HepG2 (cell line): ENCODE measurements around the gene ATP7A. TPM values are rescaled to one million over a fixed set of nuclear protein-coding genes. Genes with fewer than 3 reads are reported as not detected.

ENCODE experiments used
- ATAC-seq: fragments of 200-7000 bp; cut with Tn5 transposase; 3 replicates; pipeline ENCODE4 v1.9.1; 2020; ENCODE audit warnings: mild to moderate bottlenecking, moderate library complexity
- BruUV-seq: library from RNA; stranded (reverse); fragments of 400-500 nt; replicated peaks from 2 replicates; lab custom pipeline; 2021; lab: Mats Ljungman, UMichigan
- CTCF ChIA-PET: fragments of 300-600 bp; formaldehyde crosslinking; extraction: SDS; loops from one replicate; lab custom pipeline; 2021; ENCODE audit warnings: low total read pairs, inconsistent platforms, low intra/inter-chr PET ratio; lab: Yijun Ruan, JAX
- POLR2A ChIA-PET: fragments of 350-600 bp; sonication (Branson Sonifier 250); formaldehyde crosslinking; loops from one replicate; lab custom pipeline; 2020; ENCODE audit warnings: antibody characterized with exemption, inconsistent platforms; lab: Yijun Ruan, JAX
- DNase-seq: peaks from one replicate; pipeline ENCODE4 v3.0.0-alpha.2; 2015; ENCODE audit warnings: low spot score
- FAIRE-seq: peaks from 3 replicates; lab custom pipeline; 2011; peaks lifted over from hg19 to GRCh38; lab: Jason Lieb, UNC
- H2AFZ ChIP-seq: one replicate; pipeline ENCODE4 v1.6.1; 2011; ENCODE audit warnings: low read length, inconsistent platforms
- H3K27ac ChIP-seq: fragments of 300-600 bp; 3 replicates; pipeline ENCODE4 v1.8.0; 2011; ENCODE audit warnings: mixed run types, mild to moderate bottlenecking, mixed read lengths, low read length, inconsistent platforms; ENCODE audit not compliant: insufficient read depth; ENCODE audit errors: extremely low read length
- H3K27me3 ChIP-seq, 2 experiments: fragments of 200-600 bp in 1 of 2; 2 replicates in 1 of 2; 3 replicates in 1 of 2; pipeline versions ENCODE4 v1.6.0 to v1.8.0; 2011; ENCODE audit warnings: low read length in 2 of 2, mild to moderate bottlenecking in 2 of 2, moderate library complexity in 2 of 2, inconsistent platforms in 1 of 2; ENCODE audit not compliant: insufficient read depth in 2 of 2, control insufficient read depth in 1 of 2
- H3K36me3 ChIP-seq, 2 experiments: fragments of 200-600 bp in 1 of 2; replicated peaks in 1 of 2; 2 replicates in 1 of 2; 3 replicates in 1 of 2; pipeline versions ENCODE4 v1.5.1 to v1.8.0; 2011; ENCODE audit warnings: low read length in 2 of 2, inconsistent platforms in 1 of 2; ENCODE audit not compliant: insufficient read depth in 2 of 2, control insufficient read depth in 1 of 2
- H3K4me1 ChIP-seq: 2 replicates; pipeline ENCODE4 v1.5.1; 2012; ENCODE audit warnings: low read length, inconsistent platforms; ENCODE audit not compliant: insufficient read depth
- H3K4me2 ChIP-seq: 2 replicates; pipeline ENCODE4 v1.6.0; 2011; ENCODE audit warnings: low read depth, low read length, inconsistent platforms
- H3K4me3 ChIP-seq, 3 experiments: fragments of 200-600 bp in 1 of 3; sonication (generic), shearing (Covaris generic) in 1 of 3; replicated peaks in 1 of 3; 2 replicates each; pipeline ENCODE4 v1.5.1; 2011 to 2016; ENCODE audit warnings: low read length in 3 of 3, inconsistent platforms in 2 of 3, low read depth in 2 of 3, mild to moderate bottlenecking in 2 of 3, control low read depth in 1 of 3, mixed read lengths in 1 of 3; ENCODE audit not compliant: insufficient read depth in 1 of 3
- H3K79me2 ChIP-seq: one replicate; pipeline ENCODE4 v1.6.1; 2011; ENCODE audit warnings: low read length, inconsistent platforms; ENCODE audit not compliant: insufficient read depth
- H3K9ac ChIP-seq: 2 replicates; pipeline ENCODE4 v1.6.0; 2011; ENCODE audit warnings: mild to moderate bottlenecking, low read depth, low read length, inconsistent platforms; ENCODE audit not compliant: insufficient read depth
- H3K9me3 ChIP-seq: 2 replicates; pipeline ENCODE4 v1.5.1; 2012; ENCODE audit warnings: mild to moderate bottlenecking, low read length
- H4K20me1 ChIP-seq: 2 replicates; pipeline ENCODE4 v1.6.0; 2011; ENCODE audit warnings: inconsistent platforms, mild to moderate bottlenecking, low read length, moderate library complexity; ENCODE audit not compliant: insufficient read depth
- CBFB ChIP-seq: sonication (generic); formaldehyde crosslinking; IDR thresholded peaks from 2 replicates; pipeline ENCODE4 v1.4.0; 2020; ENCODE audit warnings: missing genetic modification reagents
- MEF2D ChIP-seq: sonication (generic); formaldehyde crosslinking; IDR thresholded peaks from 2 replicates; pipeline ENCODE4 v1.5.1; 2020; ENCODE audit warnings: mild to moderate bottlenecking, missing genetic modification reagents
- PAF1 ChIP-seq: IDR thresholded peaks from 2 replicates; pipeline ENCODE4 v1.6.1; 2016; ENCODE audit warnings: missing genetic modification reagents, missing compliant biosample characterization
- SNAPC5 ChIP-seq: sonication (generic); formaldehyde crosslinking; IDR thresholded peaks from 2 replicates; pipeline ENCODE4 v1.8.1; 2023; ENCODE audit warnings: mild to moderate bottlenecking, missing genetic modification reagents, borderline replicate concordance
- SP4 ChIP-seq: sonication (generic); formaldehyde crosslinking; IDR thresholded peaks from 2 replicates; pipeline ENCODE4 v1.8.1; 2023; ENCODE audit warnings: mild to moderate bottlenecking, missing genetic modification reagents
- ZNF121 ChIP-seq: sonication (generic); formaldehyde crosslinking; IDR thresholded peaks from 2 replicates; pipeline ENCODE4 v1.5.0; 2020; ENCODE audit warnings: mild to moderate bottlenecking, missing genetic modification reagents
- ZNF282 ChIP-seq: fragments of 450-650 bp; IDR thresholded peaks from 2 replicates; pipeline ENCODE4 v1.6.1; 2018; ENCODE audit not compliant: partially characterized antibody
- ZNF34 ChIP-seq: sonication (generic); formaldehyde crosslinking; IDR thresholded peaks from 2 replicates; pipeline ENCODE4 v1.4.0; 2020; ENCODE audit warnings: mild to moderate bottlenecking, missing genetic modification reagents, borderline replicate concordance
- ZNF407 ChIP-seq: sonication (generic); formaldehyde crosslinking; IDR thresholded peaks from one replicate; pipeline ENCODE4 v1.5.1; 2020; ENCODE audit warnings: mild to moderate bottlenecking, missing genetic modification reagents; ENCODE audit errors: not compliant biosample characterization
- ZNF552 ChIP-seq: sonication (generic); formaldehyde crosslinking; IDR thresholded peaks from 2 replicates; pipeline ENCODE4 v1.9.0; 2022; ENCODE audit warnings: missing genetic modification reagents, mild to moderate bottlenecking, borderline replicate concordance
- ZNF607 ChIP-seq: sonication (generic); formaldehyde crosslinking; IDR thresholded peaks from 2 replicates; pipeline ENCODE4 v1.5.1; 2020; ENCODE audit warnings: missing genetic modification reagents, mild to moderate bottlenecking, borderline replicate concordance
- ZNF704 ChIP-seq: sonication (generic); formaldehyde crosslinking; IDR thresholded peaks from 2 replicates; pipeline ENCODE4 v1.8.1; 2023; ENCODE audit warnings: mild to moderate bottlenecking, inconsistent platforms, moderate library complexity, missing genetic modification reagents, borderline replicate concordance
- ZNF839 ChIP-seq: sonication (generic); formaldehyde crosslinking; IDR thresholded peaks from 2 replicates; pipeline ENCODE4 v1.4.0; 2020; ENCODE audit warnings: missing genetic modification reagents, mild to moderate bottlenecking, borderline replicate concordance
- WGBS: methylation state at CpG from one replicate; pipeline ENCODE4 v1.1.6; 2017; ENCODE audit warnings: low lambda C conversion rate; 5-methylcytosine and 5-hydroxymethylcytosine counted together
- in situ Hi-C: cut with HindIII; loops from 2 replicates; pipeline ENCODE4 v1.10.0; 2017; ENCODE audit warnings: low pct_unique_long_range_greater_than_20kb; ENCODE audit not compliant: extremely low pct_ligation_motif_present
- intact Hi-C: fragments of 100-400 bp; cut with micrococcal nuclease; formaldehyde crosslinking; loops from one replicate; pipeline ENCODE4 v1.10.0; 2022; ENCODE audit not compliant: unreplicated experiment
- polyA plus RNA-seq, 8 experiments: library from polyadenylated mRNA; depleted of rRNA in 3 of 8; stranded (reverse) in 7 of 8; unstranded in 1 of 8; fragments of >200 nt; fragmentation: Illumina TruSeq in 4 of 8; extraction: Trizol in 4 of 8; gene quantifications; 2 replicates each; pipeline versions ENCODE4 v1.2.1 to v1.2.3, GENCODE V29; 2011 to 2016; ENCODE audit warnings: low read depth in 4 of 8, missing spikeins in 1 of 8, mixed read lengths in 1 of 8; ENCODE audit not compliant: insufficient read depth in 1 of 8
- total RNA-seq, 5 experiments: library from RNA; depleted of rRNA; stranded (reverse); fragments of >200 nt; fragmentation: Illumina TruSeq; extraction: Trizol; gene quantifications; 2 replicates each; pipeline ENCODE4 v1.2.3, GENCODE V29; 2016; ENCODE audit warnings: low read depth in 1 of 5

Gene ATP7A
- total and polyA plus RNA-seq, 2 of the 13 experiments (the other 11 are each of a cell fraction or from before 2014, with no cell fraction given): 1.7 to 4.7 TPM

- no peak overlapping the region for H2AFZ ChIP-seq
- DNase-seq (no peak), ATAC-seq (no peak), FAIRE-seq (no peak)
- peak overlapping the region in 1 of 3 experiments; percentile 4; a peak in 2 of 6 replicates for H3K4me3 ChIP-seq
- 83% methylated on average over 5 of the region's 5 CpGs for WGBS
- peaks cover 29% of the 10 kb centered on the region for H3K79me2 ChIP-seq
- no TSS peak for BruUV-seq
- peak overlapping the region; percentile 68 for H3K4me2 ChIP-seq
- H3K9me3 ChIP-seq: no peaks in the 10 kb centered on the region
- H3K27me3 ChIP-seq: no peaks in the 10 kb centered on the region; a peak in 1 of 5 replicates
- no peaks in the 10 kb centered on the region for H4K20me1 ChIP-seq
- ChIA-PET CTCF (no interaction called here), POLR2A (no interaction called here)
- H3K4me1 ChIP-seq: peaks cover 15% of the 10 kb centered on the region; the same call in 1 of the 2 replicates
- in situ Hi-C loops (loop anchor here (25.0 kb wide), 1 partner anchor 211 kb away; the partner anchor contains the start of gene PGK1), intact Hi-C loops (no loop called here)
- H3K9ac ChIP-seq: 0 out of 2 replicates have a peak overlapping the region, but pooled peaks have one; percentile 86
- H3K36me3 ChIP-seq: peaks cover 0 to 11% of the 10 kb centered on the region in 2 experiments; a peak in 1 of 5 replicates
- H3K27ac ChIP-seq: no peak overlapping the region
- TF ChIP-seq ZNF34 (CRISPR knock-in tag) (no peak), ZNF552 (CRISPR knock-in tag) (no peak), ZNF607 (CRISPR knock-in tag) (no peak), SNAPC5 (CRISPR knock-in tag) (no peak), SP4 (CRISPR knock-in tag) (no peak), ZNF407 (no peak), PAF1 (CRISPR knock-in tag) (no peak), ZNF121 (no peak), CBFB (CRISPR knock-in tag) (no peak), MEF2D (CRISPR knock-in tag) (no peak), ZNF282 (no peak), ZNF839 (CRISPR knock-in tag) (no peak), ZNF704 (CRISPR knock-in tag) (no peak)
Observed at GRCh38 chrX:77901506-77901905, 9.0 kb upstream of the ATP7A start.
